HL-60/S4 treated with retinoic acid at 250 ng/mL for 4 days and 3 days (cell line): ENCODE measurements around the gene ECM1.

Experiments used
- in situ Hi-C: fragments of 300-500 bp; cut with MboI; formaldehyde crosslinking; loops from 2 replicates; pipeline ENCODE4 v1.7.0; 2022; ENCODE audit warnings: low sequenced_read_pairs

ECM1 gene

GRCh38 chr1:150543500-150544143, 35.7 kb downstream of the ECM1 start:
- in situ Hi-C loops: no loop called here

- in situ Hi-C loops: no loop called here
Observed at GRCh38 chr1:150544204-150544603, 36.3 kb downstream of the ECM1 start.

GRCh38 chr1:150545486-150546032, 37.6 kb downstream of the ECM1 start:
- in situ Hi-C loops: no loop called here

- in situ Hi-C loops: no loop called here
Observed at GRCh38 chr1:150546294-150546937, 38.5 kb downstream of the ECM1 start.

GRCh38 chr1:150548324-150548631, 40.4 kb downstream of the ECM1 start:
- in situ Hi-C loops: no loop called here

- in situ Hi-C loops: no loop called here
Observed at GRCh38 chr1:150548632-150549495, 41.0 kb downstream of the ECM1 start, which contains the start of gene ADAMTSL4. Gene ADAMTSL4, plus strand, starts transcription at chr1:150549408. Its CDS starts 2,881 bp downstream, at chr1:150552289.

GRCh38 chr1:150549496-150550221, 41.8 kb downstream of the ECM1 start:
- in situ Hi-C loops: loop anchor here (10.0 kb wide), 1 partner anchor 295 kb away; the partner anchor contains the start of gene CA14

GRCh38 chr1:150550222-150551050, 42.5 kb downstream of the ECM1 start:
- in situ Hi-C loops: loop anchor here (10.0 kb wide), 1 partner anchor 296 kb away; the partner anchor contains the start of gene CA14

- in situ Hi-C loops: loop anchor here (10.0 kb wide), 1 partner anchor 296 kb away; the partner anchor contains the start of gene CA14
Observed at GRCh38 chr1:150551051-150551783, 43.3 kb downstream of the ECM1 start.

- in situ Hi-C loops: loop anchor here (10.0 kb wide), 1 partner anchor 297 kb away; the partner anchor contains the start of gene CA14
Observed at GRCh38 chr1:150551784-150552127, 43.8 kb downstream of the ECM1 start.

GRCh38 chr1:150552128-150552910, 44.4 kb downstream of the ECM1 start:
- in situ Hi-C loops: loop anchor here (10.0 kb wide), 1 partner anchor 298 kb away; the partner anchor contains the start of gene CA14

GRCh38 chr1:150552911-150553289, 45.0 kb downstream of the ECM1 start:
- in situ Hi-C loops: loop anchor here (10.0 kb wide), 1 partner anchor 298 kb away; the partner anchor contains the start of gene CA14

- in situ Hi-C loops: loop anchor here (10.0 kb wide), 1 partner anchor 299 kb away; the partner anchor contains the start of gene CA14
Observed at GRCh38 chr1:150553392-150554085, 45.6 kb downstream of the ECM1 start.

GRCh38 chr1:150554086-150554452, 46.2 kb downstream of the ECM1 start:
- in situ Hi-C loops: loop anchor here (10.0 kb wide), 1 partner anchor 299 kb away; the partner anchor contains the start of gene CA14

- in situ Hi-C loops: loop anchor here (10.0 kb wide), 1 partner anchor 301 kb away; the partner anchor contains the start of gene CA14
Observed at GRCh38 chr1:150555198-150555970, 47.5 kb downstream of the ECM1 start.
